B cell (primary cell): ENCODE measurements around the gene SP3. TPM values are rescaled to one million over a fixed set of nuclear protein-coding genes. Genes with fewer than 3 reads are reported as not detected.

Source experiments
- ATAC-seq: fragments of 200-7000 bp; cut with Tn5 transposase; one replicate; pipeline ENCODE4 v1.10.0; 2021; ENCODE audit warnings: low read depth, mild to moderate bottlenecking, moderate number of reproducible peaks, moderate library complexity
- CTCF ChIA-PET: fragments of 350-600 bp; sonication (Branson Sonifier 250); formaldehyde crosslinking; loops from one replicate; lab custom pipeline; 2021; ENCODE audit warnings: antibody characterized with exemption, inconsistent platforms; lab: Charles Lee
- POLR2A ChIA-PET: fragments of 350-600 bp; sonication (Branson Sonifier 250); formaldehyde crosslinking; loops from one replicate; lab custom pipeline; 2021; ENCODE audit warnings: antibody characterized with exemption; lab: Charles Lee
- DNase-seq: peaks from one replicate; pipeline ENCODE4 v3.0.0; 2013
- H2AFZ ChIP-seq: 2 replicates; pipeline ENCODE4 v1.6.1; 2012; ENCODE audit warnings: mild to moderate bottlenecking, low read depth, low read length; ENCODE audit not compliant: insufficient read depth, poor library complexity, severe bottlenecking
- H3K27ac ChIP-seq, 2 donors: 1 replicate in 1 of 2; 2 replicates in 1 of 2; pipeline ENCODE4 v1.5.1; 2012 to 2013; ENCODE audit warnings: low read length in 2 of 2, mild to moderate bottlenecking in 2 of 2, moderate library complexity in 1 of 2
- H3K27me3 ChIP-seq, 4 experiments: fragments of 200-600 bp in 1 of 4; sonication (generic) in 1 of 4; replicated peaks in 1 of 4; 1 replicate in 2 of 4; 2 replicates in 2 of 4; pipeline versions ENCODE4 v1.6.1 to v1.7.0; 2013 to 2016; ENCODE audit warnings: low read length in 3 of 4, mild to moderate bottlenecking in 2 of 4, mixed read lengths in 1 of 4, moderate library complexity in 1 of 4; ENCODE audit not compliant: insufficient read depth in 4 of 4, control insufficient read depth in 3 of 4; ENCODE audit errors: control extremely low read depth in 1 of 4
- H3K36me3 ChIP-seq, 2 experiments: replicated peaks in 1 of 2; 1 replicate in 1 of 2; 2 replicates in 1 of 2; pipeline versions ENCODE4 v1.6.1 to v1.7.1; 2013; ENCODE audit warnings: low read length in 1 of 2; ENCODE audit not compliant: insufficient read depth in 2 of 2, control insufficient read depth in 1 of 2; ENCODE audit errors: control extremely low read depth in 1 of 2, extremely low read depth in 1 of 2
- H3K4me1 ChIP-seq, 2 donors: fragments of 200-600 bp in 1 of 2; sonication (generic) in 1 of 2; 1 replicate in 1 of 2; 2 replicates in 1 of 2; pipeline versions ENCODE4 v1.5.1 to v1.6.1; 2013 to 2017; ENCODE audit warnings: low read length in 2 of 2; ENCODE audit not compliant: control insufficient read depth in 2 of 2, insufficient read depth in 2 of 2
- H3K4me2 ChIP-seq: replicated peaks from 2 replicates; pipeline ENCODE3; 2012; ENCODE audit warnings: mild to moderate bottlenecking, low read depth, low read length; ENCODE audit not compliant: poor library complexity, severe bottlenecking
- H3K4me3 ChIP-seq, 5 experiments: fragments of 200-600 bp in 1 of 5; sonication (generic) in 1 of 5; 1 replicate in 3 of 5; 2 replicates in 2 of 5; pipeline versions ENCODE4 v1.5.1 to v1.7.0; 2011 to 2016; ENCODE audit warnings: low read length in 4 of 5, mild to moderate bottlenecking in 4 of 5, low read depth in 2 of 5, control low read depth in 1 of 5, moderate library complexity in 1 of 5; ENCODE audit not compliant: insufficient read depth in 1 of 5; ENCODE audit errors: control extremely low read depth in 1 of 5, extremely low read depth in 1 of 5
- H3K79me2 ChIP-seq: fragments of 200-600 bp; sonication (generic); one replicate; pipeline ENCODE4 v1.6.0; 2016; ENCODE audit warnings: low read length; ENCODE audit not compliant: control insufficient read depth, insufficient read depth
- H3K9ac ChIP-seq: fragments of 200-600 bp; sonication (generic); 2 replicates; pipeline ENCODE4 v1.6.1; 2017; ENCODE audit warnings: mild to moderate bottlenecking, low read length, moderate library complexity
- H3K9me3 ChIP-seq, 3 donors: one replicate each; pipeline versions ENCODE4 v1.6.1 to v1.7.1; 2013; ENCODE audit warnings: low read length in 2 of 3; ENCODE audit not compliant: control insufficient read depth in 2 of 3, insufficient read depth in 1 of 3; ENCODE audit errors: control extremely low read depth in 1 of 3
- H4K20me1 ChIP-seq: 2 replicates; pipeline ENCODE4 v1.6.0; 2012; ENCODE audit warnings: mild to moderate bottlenecking, low read length; ENCODE audit not compliant: insufficient read depth, control insufficient read depth, poor library complexity, severe bottlenecking
- H3K27ac Mint-ChIP-seq: one replicate; pipeline ENCODE4 v1.8.0; 2021; ENCODE audit warnings: mixed read lengths
- H3K27me3 Mint-ChIP-seq: one replicate; pipeline ENCODE4 v1.8.0; 2021; ENCODE audit warnings: mixed read lengths
- H3K4me1 Mint-ChIP-seq: one replicate; pipeline ENCODE4 v1.8.0; 2021; ENCODE audit warnings: mixed read lengths
- H3K4me3 Mint-ChIP-seq: one replicate; pipeline ENCODE4 v1.8.0; 2021; ENCODE audit warnings: mixed read lengths
- H3K9me3 Mint-ChIP-seq: one replicate; pipeline ENCODE4 v1.8.0; 2022; ENCODE audit warnings: mixed read lengths; ENCODE audit not compliant: insufficient read depth
- EZH2 ChIP-seq: IDR thresholded peaks from 2 replicates; pipeline ENCODE4 v1.6.1; 2012; ENCODE audit warnings: borderline replicate concordance, low read depth, mild to moderate bottlenecking, moderate library complexity, low read length; ENCODE audit not compliant: insufficient read depth, poor library complexity, severe bottlenecking
- WGBS: methylation state at CpG from one replicate; pipeline ENCODE4 v1.1.5; 2013; ENCODE audit warnings: missing lambda C conversion rate; ENCODE audit not compliant: insufficient coverage; 5-methylcytosine and 5-hydroxymethylcytosine counted together
- intact Hi-C: fragments of 100-400 bp; cut with micrococcal nuclease; formaldehyde crosslinking; loops from one replicate; pipeline ENCODE4 v1.10.0; 2022
- polyA plus RNA-seq: library from polyadenylated mRNA; depleted of rRNA; stranded (reverse); fragments of >200 nt; gene quantifications from 2 replicates; pipeline ENCODE4 v1.2.3, GENCODE V29; 2012
- total RNA-seq, 2 donors: library from RNA; stranded (reverse); fragments of 120-200 nt in 1 of 2; gene quantifications; 1 replicate in 1 of 2; 2 replicates in 1 of 2; pipeline versions ENCODE4 v1.2.3 to v1.2.4, GENCODE V29; 2013 to 2022
- TF ChIP-seq, protein P1 (sequence below): fragments of 200-600 bp; IDR thresholded peaks from one replicate; pipeline ENCODE4 v1.8.0; 2022; ENCODE audit warnings: antibody characterized with exemption, mild to moderate bottlenecking

Gene SP3
- total and polyA plus RNA-seq, 2 donors (not counting 1 experiment from before 2014, with no cell fraction given) = 31.9 to 152 TPM

GRCh38 chr2:174012347-174013314, 47.5 kb upstream of the SP3 start:
- H2AFZ ChIP-seq = peak overlapping the region; percentile 97
- peaks cover 4 to 13% of the 10 kb centered on the region in 2 donors for H3K4me1 ChIP-seq
- H3K27me3 ChIP-seq = peaks cover 0 to 2% (median 0%) of the 10 kb centered on the region in 4 experiments
- peak overlapping the region; percentile 66 for H3K9ac ChIP-seq
- no peaks in the 10 kb centered on the region for H3K9me3 Mint-ChIP-seq
- H3K27me3 Mint-ChIP-seq = peaks cover 5% of the 10 kb centered on the region
- ChIA-PET CTCF (interaction anchor here (1.0 to 1.7 kb wide), 2 partner anchors 15 to 26 kb away, joined by 3 to 5 read pairs; no protein-coding TSS in a partner anchor), POLR2A (interaction anchor here (0.6 to 1.3 kb wide), 3 partner anchors 15 to 22 kb away, joined by 3 to 8 read pairs (median 3); no protein-coding TSS in a partner anchor)
- WGBS = 15% methylated on average over 49 of the region's 56 CpGs
- peak; percentile 69 for ATAC-seq
- no peaks in the 10 kb centered on the region for H4K20me1 ChIP-seq
- no peak overlapping the region for H3K27ac Mint-ChIP-seq
- peak overlapping the region; percentile 75 for H3K4me3 Mint-ChIP-seq
- TF ChIP-seq, protein P1, sequence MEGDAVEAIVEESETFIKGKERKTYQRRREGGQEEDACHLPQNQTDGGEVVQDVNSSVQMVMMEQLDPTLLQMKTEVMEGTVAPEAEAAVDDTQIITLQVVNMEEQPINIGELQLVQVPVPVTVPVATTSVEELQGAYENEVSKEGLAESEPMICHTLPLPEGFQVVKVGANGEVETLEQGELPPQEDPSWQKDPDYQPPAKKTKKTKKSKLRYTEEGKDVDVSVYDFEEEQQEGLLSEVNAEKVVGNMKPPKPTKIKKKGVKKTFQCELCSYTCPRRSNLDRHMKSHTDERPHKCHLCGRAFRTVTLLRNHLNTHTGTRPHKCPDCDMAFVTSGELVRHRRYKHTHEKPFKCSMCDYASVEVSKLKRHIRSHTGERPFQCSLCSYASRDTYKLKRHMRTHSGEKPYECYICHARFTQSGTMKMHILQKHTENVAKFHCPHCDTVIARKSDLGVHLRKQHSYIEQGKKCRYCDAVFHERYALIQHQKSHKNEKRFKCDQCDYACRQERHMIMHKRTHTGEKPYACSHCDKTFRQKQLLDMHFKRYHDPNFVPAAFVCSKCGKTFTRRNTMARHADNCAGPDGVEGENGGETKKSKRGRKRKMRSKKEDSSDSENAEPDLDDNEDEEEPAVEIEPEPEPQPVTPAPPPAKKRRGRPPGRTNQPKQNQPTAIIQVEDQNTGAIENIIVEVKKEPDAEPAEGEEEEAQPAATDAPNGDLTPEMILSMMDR = no peak
- no peak for TF ChIP-seq EZH2
- peak overlapping the region; percentile 80 for H3K4me2 ChIP-seq
- H3K4me1 Mint-ChIP-seq = peaks cover 13% of the 10 kb centered on the region
- no peaks in the 10 kb centered on the region for H3K36me3 ChIP-seq
- H3K9me3 ChIP-seq = peaks cover 0 to 7% (median 0%) of the 10 kb centered on the region in 3 donors
- no peaks in the 10 kb centered on the region for H3K79me2 ChIP-seq
- peak; percentile 58 for DNase-seq
- peak overlapping the region in 1 of 2 donors; percentile 13 for H3K27ac ChIP-seq
- peak overlapping the region; percentile 25 to 66 (median 55) for H3K4me3 ChIP-seq
- intact Hi-C loops = loop anchor here (2.0 kb wide), 1 partner anchor 14 kb away; no protein-coding TSS in a partner anchor
